NCI-H187 (cell line): ENCODE data around the gene PROZ.

Experiments
- DNase-seq, 2 experiments: peaks; one replicate each; lab custom pipeline; 2025; lab: John Stamatoyannopoulos, UW

PROZ gene

DNA sequence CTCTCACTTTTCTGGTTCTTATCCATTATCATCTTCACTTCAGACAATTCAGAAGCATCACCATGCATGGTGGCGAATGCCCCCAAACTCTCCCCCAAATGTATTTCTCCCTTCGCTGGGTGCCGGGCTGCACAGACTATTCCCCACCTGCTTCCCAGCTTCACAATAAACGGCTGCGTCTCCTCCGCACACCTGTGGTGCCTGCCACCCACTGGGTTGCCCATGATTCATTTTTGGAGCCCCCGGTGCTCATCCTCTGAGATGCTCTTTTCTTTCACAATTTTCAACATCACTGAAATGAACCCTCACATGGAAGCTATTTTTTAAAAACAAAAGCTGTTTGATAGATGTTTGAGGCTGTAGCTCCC is 38.6 kb upstream of the PROZ start:
- no peak for DNase-seq

DNA sequence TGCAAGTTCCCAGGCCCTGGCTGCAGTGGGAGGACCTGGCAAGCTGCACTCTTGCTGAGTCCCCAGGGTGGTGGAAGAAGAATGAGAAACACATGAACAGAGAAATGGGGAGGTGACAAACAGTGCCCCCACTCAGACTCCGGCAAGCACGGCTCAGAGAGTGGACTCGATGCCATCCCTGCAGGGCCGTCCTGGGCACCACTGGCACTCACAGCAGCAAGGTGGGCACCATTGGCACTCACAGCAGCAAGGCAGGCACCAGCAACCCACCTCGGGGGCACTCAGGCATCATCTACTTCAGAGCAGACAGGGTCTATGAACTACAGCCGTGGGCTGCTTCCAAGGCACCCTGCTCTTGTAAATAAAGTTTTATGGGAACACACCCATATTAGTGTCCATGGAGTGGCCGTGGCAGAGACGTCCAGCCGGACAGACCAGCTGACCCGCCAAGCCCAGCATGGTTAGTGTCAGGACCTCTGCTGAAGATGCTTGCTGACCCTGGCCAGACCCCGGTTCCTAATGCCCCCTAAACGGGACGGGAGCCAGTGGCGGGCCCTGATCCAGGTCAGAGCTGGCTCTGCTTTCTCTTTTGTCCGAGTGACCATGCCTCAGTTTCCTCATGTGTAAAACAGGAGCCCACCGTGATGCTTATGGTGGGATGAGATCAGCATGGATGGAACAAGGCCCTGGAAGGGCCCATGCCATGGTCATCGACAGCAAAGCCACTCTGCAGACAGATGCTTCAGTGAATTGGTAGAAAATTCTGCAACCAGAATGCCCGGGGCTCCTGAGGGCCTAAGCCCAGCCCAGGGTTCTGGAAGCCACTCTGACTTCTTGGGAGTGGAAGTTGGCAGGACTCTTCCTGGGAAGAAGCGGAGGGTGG is 37.9 kb upstream of the PROZ start:
- DNase-seq, result no peak

DNA sequence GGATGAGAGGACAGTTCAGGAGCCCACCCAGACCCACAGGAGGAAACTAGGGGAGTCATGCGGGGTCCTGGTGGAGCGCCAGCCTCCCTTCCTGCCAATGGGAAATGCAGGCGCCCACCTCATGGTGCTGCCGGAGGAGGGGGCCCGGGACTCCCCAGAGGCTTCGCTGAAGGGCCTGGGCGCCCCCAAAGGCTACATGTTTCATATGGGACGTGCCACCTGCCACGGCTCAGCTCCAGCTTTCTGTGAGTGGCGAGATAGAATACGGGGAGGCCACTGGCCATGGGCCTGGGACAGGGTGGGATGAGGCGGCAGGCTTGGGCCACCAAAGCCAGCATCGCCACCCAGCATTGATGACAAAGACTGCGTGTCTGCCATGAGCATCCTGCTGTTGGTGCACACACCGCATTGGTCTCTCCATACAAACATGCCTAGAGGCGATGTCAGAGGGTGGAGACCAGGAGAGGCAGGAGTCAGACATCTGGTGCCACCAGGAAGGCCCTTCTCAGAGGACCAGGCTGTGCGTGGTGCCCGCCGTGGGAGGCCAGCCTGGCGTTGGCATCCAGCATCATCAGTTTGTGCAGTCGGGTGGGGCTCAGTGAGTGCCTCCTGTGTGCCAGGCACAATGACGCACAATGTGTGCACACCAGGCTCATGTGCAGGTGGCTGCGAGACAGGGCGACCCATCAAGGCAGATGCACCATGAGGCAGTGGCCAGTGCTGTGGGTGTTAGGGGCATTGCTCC is 37.1 kb upstream of the PROZ start:
- no peak for DNase-seq

DNA sequence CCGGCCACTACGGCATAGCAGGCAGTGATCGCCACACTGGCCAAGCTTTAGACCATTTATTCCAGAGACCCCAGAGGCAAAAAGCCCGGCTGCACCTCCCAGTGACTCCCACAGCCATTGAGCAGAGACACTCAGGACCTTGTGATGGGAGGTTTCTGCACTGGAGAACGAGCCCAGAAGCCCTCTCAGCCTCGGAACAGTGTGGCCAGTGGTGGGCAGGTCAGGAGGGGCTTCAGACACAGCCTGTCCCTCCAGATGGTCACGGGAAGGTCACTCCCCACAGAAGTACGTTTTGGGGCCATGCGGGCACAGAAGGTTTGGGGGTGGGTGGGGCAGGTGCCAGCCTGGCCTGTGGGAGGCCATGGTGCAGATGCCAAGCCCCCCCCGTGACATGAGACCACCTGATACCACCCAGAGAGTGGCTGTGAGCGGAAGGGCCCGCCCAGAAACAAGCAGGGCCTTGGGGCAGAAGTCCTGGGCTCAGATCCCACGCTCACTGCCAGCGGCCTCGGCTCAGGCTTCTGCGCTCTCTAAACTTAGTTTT is 36.4 kb upstream of the PROZ start:
- DNase-seq, result no peak

DNA sequence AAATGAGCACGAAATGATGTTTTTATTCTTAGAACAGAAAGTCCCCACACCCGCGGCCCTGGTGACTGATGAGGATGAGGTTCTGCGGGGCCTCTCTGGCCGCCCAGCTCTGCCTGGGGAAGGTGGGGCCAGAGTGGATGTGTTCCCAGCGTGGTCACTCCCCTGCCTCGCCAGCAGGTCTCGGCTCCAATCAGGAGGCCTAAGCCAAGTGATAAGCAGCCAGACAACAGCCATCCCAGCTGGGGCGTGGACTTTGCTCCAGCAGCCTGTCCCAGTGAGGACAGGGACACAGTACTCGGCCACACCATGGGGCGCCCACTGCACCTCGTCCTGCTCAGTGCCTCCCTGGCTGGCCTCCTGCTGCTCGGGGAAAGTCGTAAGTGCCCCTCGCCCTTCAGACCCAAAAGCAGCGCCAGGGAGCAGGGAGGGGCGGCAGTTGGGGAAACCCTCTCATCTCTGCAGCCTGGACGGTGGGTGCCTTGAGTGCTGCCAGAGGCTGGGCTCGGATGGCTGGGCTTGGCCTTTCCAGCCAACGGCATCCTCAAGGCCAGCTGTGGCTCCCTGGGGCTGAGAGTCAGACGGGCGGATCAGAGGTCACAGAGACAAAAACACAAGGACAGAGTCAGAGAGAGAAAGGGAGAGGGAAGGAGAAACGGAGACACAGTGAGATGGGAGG is 35.8 kb upstream of the PROZ start, which contains the start of gene F10:
F10 (plus strand) TSS at position 250 of the 676 bp plus-strand sequence; CDS start at position 307, 57 bp downstream.
- DNase-seq, result no peak

DNA sequence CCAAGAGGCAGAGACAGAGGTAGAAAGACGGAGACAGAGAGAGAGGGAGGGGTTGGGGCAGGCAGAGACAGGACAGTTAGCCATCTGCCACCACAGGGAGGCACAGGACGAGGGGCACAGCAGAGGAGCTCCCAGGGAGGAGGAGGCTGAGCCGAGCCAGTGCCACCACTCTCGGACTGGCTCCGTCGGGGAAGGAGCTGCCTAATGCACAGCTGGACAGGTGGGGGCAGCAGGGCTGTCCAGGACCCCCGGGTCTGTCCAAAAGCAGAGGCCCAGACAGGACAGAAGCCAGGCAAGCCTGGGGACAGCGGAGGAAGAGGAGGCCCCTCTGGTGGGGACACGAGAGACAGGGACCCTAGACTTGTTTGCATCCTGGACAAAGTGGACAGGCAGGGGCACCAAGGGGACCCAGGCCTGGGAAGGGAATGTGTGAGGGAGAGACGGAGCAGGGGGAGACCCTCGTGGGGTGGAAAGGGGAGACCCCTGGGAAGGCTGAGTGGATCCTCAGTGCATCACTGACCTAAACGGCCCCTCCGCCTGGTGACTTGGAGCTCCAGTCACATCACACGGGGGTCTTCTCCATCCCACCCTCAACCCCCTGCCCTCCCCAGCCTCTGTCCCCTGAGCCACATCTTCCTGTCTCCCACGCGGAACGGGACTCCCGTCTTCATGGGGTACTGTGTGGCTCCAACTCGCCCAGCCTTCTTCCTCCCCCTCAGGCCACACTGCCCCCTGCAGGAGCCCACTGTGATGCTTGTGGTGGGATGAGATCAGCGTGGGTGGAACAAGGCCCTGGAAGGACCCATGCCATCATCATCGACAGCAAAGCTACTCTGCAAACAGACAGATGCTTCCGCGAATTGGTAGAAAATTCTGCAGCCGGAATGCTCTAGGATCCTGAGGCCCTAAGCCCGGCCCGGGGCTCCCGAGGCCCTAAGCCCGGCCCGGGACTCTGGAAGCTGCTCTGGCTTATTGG is 34.9 kb upstream of the PROZ start:
- DNase-seq, result no peak

DNA sequence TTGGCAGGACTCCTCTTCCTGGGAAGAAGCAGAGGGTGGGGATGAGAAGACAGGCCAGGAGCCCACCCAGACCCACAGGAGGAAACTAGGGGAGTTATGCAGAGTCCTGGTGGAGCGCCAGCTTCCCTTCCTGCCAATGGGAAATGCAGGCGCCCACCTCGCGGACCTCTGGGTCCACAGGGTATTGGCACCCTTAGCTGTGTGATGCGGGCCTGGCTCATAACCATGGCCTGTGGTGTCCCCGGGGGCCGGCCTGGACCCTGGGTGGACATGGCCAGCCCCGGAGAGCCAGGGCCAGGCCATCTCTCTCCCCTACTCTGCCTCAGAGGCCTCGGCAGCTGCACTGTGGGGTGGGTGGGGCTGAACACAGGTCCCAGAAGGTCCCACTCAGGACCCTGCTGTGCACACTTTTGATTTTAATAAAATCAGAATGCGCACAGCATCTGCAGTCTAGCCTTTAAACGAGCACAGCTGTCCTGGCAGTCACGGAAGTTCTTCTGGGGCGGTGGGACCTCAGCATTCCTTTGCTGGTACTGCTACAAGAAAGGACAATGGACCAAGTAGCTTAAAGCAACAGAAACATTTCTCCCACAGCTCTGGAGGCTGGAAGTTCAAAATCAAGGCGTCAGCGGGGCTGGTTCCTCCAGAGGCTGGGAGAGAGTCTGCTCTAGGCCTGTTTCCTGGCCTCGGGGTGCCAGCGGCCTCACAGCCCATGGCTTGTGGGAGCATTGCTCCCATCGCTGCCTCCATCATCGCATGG is 34.1 kb upstream of the PROZ start:
- no peak for DNase-seq

DNA sequence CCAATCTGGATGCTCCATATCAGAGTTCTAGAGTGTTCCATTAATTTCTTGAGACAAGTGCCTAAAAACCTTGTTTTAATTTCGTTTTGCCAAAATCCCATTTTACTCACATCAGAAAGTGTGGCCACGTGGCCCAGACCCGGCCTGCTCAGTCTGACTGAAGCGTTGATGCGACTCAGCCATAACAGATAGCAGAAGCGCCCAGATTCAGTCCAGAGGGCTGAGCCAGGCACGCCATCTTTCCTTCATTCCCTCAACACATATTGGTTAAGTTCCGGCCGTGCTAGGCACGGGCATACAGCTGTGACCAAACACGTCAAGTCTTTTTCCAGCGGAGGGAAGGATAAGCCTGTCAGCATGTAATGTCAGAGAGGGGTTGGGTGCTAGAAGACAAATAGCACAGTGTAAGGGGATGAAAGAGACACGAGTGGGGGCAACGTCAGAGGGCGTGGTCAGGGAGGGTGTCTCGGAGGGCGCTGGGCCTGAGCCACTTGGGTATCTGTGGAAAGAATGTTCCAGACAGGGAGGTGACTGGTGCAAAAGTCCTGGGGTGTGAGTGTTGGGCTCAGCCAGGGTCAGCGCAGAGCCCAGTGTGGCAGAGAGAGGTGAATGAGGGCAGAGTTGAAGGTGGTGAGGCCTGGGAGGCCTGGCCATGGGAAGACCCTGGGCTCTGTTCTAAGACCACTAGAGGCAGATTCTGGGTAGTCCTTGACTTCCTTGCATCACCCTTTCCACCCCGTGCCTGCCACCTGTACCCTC is 32.8 kb upstream of the PROZ start:
- DNase-seq, result no peak

DNA sequence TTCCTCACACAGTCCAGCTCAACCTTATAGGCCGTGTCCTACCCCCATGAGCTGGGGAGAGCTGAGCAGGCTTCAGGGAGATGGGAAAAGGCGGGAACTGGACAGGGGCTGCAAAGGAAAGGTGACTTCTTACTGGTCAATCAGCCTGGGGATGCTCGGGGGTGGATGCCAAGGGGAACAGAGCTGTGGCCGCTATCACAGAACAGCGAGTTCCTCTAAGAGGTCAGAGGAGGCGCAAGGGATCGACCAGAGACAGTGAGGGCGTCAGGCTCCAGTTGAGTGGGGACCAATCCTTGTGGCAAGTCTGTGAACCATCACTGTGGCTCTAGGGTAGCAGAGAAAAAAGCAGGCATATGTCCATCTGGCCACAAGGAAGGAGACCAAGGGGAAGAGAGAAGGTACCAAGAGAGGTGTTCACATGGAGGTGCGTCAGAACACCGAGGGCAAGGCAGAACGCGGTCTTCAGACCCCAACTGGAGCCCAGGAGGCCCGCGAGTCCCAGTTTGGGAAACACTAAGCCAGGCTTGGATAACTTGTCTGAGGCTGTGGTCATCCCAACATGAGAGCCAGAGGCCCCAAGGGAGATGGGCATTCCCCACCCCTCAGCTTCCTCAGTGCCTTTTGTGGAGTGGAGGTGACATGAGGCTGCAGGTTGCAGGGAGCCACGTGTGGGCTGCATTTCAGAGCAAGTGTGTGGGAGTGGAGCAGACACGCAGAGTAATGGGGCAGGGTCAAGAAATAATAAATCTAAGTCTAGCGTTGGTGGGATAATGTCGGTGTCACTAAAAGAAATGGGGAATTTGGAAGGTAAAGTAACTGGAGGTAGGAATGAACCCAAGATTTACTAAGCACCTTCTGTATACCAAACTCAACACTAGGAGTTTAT is 31.9 kb upstream of the PROZ start:
- no peak for DNase-seq

DNA sequence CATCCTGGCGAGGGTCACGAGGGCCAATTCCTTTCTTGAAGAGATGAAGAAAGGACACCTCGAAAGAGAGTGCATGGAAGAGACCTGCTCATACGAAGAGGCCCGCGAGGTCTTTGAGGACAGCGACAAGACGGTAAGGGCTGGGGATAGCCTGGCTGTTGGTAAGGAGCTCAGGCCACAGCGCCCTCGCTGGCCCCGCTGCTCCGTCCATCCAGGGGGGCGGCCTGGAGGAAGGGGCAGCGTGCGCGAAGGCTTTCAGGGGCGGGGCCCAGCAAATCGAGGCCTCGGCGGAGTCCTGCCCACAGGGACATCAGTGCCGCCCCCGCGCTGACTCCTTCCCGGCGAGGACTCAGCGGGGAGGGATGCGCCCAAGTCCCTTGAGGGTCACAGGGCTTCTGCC is 29.0 kb upstream of the PROZ start:
- no peak for DNase-seq

DNA sequence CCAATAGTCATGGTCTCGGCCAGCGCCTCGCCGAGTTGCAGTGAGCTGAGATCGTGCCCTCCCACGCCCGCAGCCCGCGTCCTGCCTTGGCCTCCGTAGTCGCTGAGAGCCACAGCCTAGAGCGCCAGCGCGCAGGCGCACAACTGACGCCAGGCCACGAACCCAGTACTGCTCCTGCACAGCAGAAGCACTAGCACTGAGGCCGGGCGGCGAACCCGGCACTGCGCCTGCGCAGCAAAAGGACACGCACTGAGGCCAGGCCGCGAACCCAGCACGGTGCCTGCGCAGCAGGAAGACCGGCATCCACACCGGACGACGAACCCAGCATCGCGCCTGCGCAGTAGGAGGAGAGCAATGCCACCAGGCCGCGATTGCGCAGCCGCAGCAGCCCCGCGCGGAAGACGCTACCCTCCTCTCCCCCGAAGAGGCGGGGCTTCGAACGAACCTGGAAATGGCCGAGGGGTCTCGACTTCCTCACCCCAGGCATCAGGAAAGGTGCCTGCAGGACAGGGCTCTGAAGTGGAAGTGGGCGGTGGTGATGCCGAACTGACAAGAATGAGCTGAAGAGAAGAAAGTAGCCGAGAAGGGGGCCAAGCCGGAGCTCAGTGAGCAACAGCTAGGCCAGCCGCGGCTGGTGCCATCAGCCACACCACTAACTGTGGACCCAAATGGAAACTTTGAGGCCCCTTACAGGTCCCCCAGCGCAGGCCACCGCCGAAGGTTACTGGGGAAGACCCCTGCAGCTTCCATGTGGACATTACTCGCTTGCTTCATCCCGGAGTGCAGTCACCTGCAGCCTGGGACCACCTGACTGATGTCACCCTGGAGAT is 28.3 kb upstream of the PROZ start:
- DNase-seq, result no peak

DNA sequence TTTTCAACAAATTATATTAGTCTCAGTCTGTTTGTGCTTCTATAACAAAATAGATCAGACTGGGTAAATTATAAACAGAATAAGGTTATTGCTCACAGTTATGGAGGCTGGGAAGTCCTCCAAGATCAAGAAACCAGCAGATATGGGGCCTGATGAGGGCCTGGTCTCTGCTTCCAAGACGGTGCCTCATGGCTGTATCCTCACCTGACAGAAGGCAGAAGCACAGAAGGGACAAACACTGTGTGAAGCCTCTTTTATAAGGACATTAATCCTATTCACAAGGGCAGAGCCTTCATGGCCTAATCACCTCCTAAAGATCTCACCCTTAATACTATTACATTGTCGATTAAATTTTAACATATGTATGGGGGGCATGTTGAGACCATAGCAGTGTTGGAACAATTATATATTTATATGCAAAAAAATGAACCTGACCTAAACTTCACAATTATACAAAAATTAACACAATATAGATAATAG is 23.1 kb upstream of the PROZ start:
- no peak for DNase-seq

DNA sequence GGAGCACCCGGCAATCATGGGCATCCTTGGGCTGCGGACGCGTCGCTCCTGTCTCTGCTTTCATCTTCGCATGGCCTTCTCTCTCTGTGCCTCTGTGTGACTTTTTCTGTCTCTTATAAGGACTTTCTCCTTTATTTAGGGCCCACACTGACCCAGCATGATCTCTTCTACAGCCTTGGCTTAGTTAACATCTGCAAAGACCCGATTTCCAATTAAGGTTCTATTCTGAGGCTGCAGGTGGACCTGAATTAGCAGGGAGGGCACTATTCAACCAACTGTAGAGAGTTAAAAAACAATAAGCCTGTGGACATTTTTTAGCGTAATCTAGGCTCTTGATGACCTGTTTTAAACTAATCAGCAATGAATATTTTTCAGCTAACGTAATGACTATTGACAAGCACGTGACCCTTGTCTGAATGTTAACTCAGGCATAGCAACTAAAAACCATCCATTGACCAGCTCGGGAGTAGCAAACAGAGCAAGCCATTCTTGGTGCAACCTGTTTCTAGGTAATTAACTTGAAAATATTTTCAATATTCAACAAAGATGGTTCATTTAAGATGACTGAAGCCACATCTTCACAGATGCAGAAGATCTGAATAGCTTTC is 20.7 kb upstream of the PROZ start:
- DNase-seq, result no peak

DNA sequence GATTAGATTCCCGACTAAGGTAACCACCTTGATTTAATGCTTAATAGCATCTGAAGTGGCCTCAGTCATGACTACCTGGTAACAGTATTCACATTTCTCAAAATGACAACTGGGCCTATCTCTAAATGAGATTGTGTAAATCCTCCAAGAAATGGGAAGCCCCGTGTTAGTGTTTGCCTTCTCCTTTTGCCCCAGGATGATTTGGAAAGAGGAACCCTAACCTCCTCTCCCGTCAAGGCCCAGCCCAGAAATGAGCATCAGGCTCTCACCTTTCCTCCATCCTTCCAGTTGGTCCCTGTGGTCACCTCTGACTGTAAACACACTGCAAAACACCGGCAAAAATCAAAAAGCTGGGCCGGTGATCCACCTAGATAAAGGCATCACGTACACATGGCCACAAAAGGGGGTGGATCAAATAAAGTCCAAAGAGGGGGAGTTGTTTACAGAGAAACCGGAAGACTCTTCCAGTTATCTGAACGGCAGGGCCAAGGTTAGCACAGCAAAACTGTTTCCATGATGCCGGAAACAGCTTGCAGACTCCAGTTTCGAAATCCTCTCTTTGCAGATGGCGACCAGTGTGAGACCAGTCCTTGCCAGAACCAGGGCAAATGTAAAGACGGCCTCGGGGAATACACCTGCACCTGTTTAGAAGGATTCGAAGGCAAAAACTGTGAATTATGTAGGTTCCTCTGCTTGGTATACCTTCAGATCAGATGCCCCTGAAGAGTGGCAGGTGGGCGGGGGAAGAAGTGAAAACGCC is 19.5 kb upstream of the PROZ start:
- no peak for DNase-seq

DNA sequence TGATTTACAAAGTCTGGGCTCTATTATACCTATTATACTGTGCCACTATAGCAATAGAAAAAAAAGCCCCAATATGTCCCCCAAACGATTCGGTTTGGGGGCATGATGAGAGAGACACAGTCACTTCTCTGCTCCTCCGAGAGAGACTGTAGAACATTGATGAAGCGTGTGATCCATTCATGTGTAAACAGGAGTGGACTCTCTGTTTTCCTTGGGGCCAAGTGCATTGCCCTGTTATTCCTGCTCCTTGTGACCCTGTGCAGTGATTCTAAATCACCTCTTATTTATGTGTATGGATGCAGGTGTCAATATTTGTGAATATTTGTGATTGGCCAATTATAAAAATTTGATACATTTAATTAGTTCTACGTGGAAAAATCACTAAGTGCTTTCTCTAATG is 18.9 kb upstream of the PROZ start:
- DNase-seq, result no peak
